ENCODE data around the gene WWOX. TPM values are rescaled to one million over a fixed set of nuclear protein-coding genes. Genes with fewer than 3 reads are reported as not detected.

WWOX gene
- total RNA-seq, 2 donors from 2014 or later: 33.8 to 82.5 TPM

GRCh38 chr16:78446992-78447563 lies 347.6 kb downstream of the WWOX start:
- Histone ChIP-seq H3K4me1 (ENCODE audit: control insufficient read depth in 1 of 2, low read depth in 2 of 2) (peaks cover 11 to 16% of the 10 kb centered on the region in 2 donors), H3K27ac (no peak overlapping the region), H3K9me3 (no peaks in the 10 kb centered on the region), H3K27me3 (replicated peaks; ENCODE audit: insufficient read depth) (no peaks in the 10 kb centered on the region), H3K36me3 (no peaks in the 10 kb centered on the region), H3K4me3 (no peak overlapping the region)
- no peak for TF ChIP-seq CTCF (IDR thresholded peaks at IDR 0.05)
- DNase-seq (ENCODE audit: low spot score): no peak
- no peak for ATAC-seq (ENCODE audit: insufficient number of reproducible peaks, low FRiP score, low read depth)

GRCh38 chr16:78448658-78449271 lies 349.3 kb downstream of the WWOX start:
- ATAC-seq (ENCODE audit: insufficient number of reproducible peaks, low FRiP score, low read depth): no peak
- H3K27ac ChIP-seq: no peak overlapping the region
- TF ChIP-seq CTCF (IDR thresholded peaks at IDR 0.05): no peak
- no peak for DNase-seq (ENCODE audit: low spot score)
- H3K27me3 ChIP-seq (replicated peaks; ENCODE audit: insufficient read depth): no peaks in the 10 kb centered on the region
- H3K9me3 ChIP-seq: no peaks in the 10 kb centered on the region
- no peaks in the 10 kb centered on the region for H3K36me3 ChIP-seq
- H3K4me3 ChIP-seq: no peak overlapping the region
- H3K4me1 ChIP-seq (ENCODE audit: control insufficient read depth in 1 of 2, low read depth in 2 of 2): peaks cover 11% of the 10 kb centered on the region in 2 donors

- Histone ChIP-seq H3K4me3 (no peak overlapping the region), H3K27me3 (replicated peaks; ENCODE audit: insufficient read depth) (no peaks in the 10 kb centered on the region), H3K36me3 (no peaks in the 10 kb centered on the region), H3K9me3 (no peaks in the 10 kb centered on the region), H3K4me1 (ENCODE audit: control insufficient read depth in 1 of 2, low read depth in 2 of 2) (peaks cover 11% of the 10 kb centered on the region in 2 donors), H3K27ac (no peak overlapping the region)
- no peak for ATAC-seq (ENCODE audit: insufficient number of reproducible peaks, low FRiP score, low read depth)
- no peak for DNase-seq (ENCODE audit: low spot score)
- TF ChIP-seq CTCF (IDR thresholded peaks at IDR 0.05): no peak
Measured at GRCh38 chr16:78450255-78450654, 350.8 kb downstream of the WWOX start.

GRCh38 chr16:78452025-78452555 lies 352.6 kb downstream of the WWOX start:
- Histone ChIP-seq H3K36me3 (no peaks in the 10 kb centered on the region), H3K4me1 (ENCODE audit: control insufficient read depth in 1 of 2, low read depth in 2 of 2) (peaks cover 11% of the 10 kb centered on the region in 2 donors), H3K27ac (no peak overlapping the region), H3K27me3 (replicated peaks; ENCODE audit: insufficient read depth) (no peaks in the 10 kb centered on the region), H3K4me3 (no peak overlapping the region), H3K9me3 (no peaks in the 10 kb centered on the region)
- ATAC-seq (ENCODE audit: insufficient number of reproducible peaks, low FRiP score, low read depth) (no peak), DNase-seq (ENCODE audit: low spot score) (no peak)
- TF ChIP-seq CTCF (IDR thresholded peaks at IDR 0.05): no peak

GRCh38 chr16:78455861-78456260 lies 356.4 kb downstream of the WWOX start:
- Histone ChIP-seq H3K4me1 (ENCODE audit: control insufficient read depth in 1 of 2, low read depth in 2 of 2) (peaks cover under 1 to 7% of the 10 kb centered on the region in 2 donors), H3K36me3 (no peaks in the 10 kb centered on the region), H3K4me3 (no peak overlapping the region), H3K27me3 (replicated peaks; ENCODE audit: insufficient read depth) (no peaks in the 10 kb centered on the region), H3K9me3 (no peaks in the 10 kb centered on the region), H3K27ac (no peak overlapping the region)
- TF ChIP-seq CTCF (IDR thresholded peaks at IDR 0.05): no peak
- no peak for DNase-seq (ENCODE audit: low spot score)
- ATAC-seq (ENCODE audit: insufficient number of reproducible peaks, low FRiP score, low read depth): no peak
